HTERT RPE-1 (cell line): ENCODE data around the gene SUSD1.
"Not testable (repeated sequence)": the region's sequence is repeated elsewhere in the genome, so short reads cannot be mapped to it uniquely, and the experiment has no call there.

Experiments used
- in situ Hi-C: fragments of 300-500 bp; cut with MboI; formaldehyde crosslinking; loops from 4 replicates; pipeline ENCODE4 v1.14.3; 2020; ENCODE audit warnings: low sequenced_read_pairs

Gene SUSD1

DNA sequence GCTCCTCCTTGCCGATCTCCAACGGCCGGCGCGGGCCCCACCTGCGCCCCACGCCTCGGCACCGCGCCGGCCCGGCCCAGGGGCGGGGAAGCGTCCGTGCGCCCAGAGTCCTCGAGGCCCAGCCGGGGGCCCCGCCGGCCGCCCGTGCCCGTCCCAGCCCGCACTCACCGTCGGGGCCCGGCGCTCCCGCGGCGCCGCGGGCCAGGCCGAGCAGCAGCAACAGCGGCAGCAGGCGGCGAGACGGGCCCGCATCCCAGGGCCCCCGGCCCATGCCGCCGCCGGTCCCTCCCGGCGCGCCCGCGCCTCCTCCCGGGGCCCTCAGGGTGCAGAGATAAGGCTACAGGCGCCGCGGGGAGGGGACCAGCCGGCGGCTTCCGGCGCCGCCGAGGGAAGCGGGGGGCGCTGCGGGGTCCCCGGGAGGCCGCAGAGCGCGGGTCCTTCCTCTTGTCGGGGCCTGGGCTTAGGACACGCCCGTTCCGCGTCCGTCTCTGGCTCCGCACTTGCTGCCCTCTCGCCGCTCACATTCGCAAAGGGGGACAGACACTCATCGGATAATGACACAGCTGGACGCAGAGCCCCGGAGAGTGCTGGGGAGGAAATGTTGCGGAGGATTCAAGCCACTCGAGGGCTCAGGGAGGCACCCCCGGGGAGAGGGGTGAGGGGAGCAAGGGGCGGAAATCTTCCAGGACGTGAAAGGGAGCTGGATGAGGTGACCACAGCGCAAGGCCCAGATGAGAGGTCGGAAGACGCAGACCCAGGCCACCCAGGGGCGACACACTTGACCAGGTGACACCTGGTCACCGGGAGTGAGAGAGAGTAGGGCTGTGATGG, at the start of gene SUSD1:
Gene SUSD1 (minus strand): TSS at position 333 of the 831 bp plus-strand sequence. CDS start 62 bp downstream, at position 271.
- in situ Hi-C loops, result no loop called here

DNA sequence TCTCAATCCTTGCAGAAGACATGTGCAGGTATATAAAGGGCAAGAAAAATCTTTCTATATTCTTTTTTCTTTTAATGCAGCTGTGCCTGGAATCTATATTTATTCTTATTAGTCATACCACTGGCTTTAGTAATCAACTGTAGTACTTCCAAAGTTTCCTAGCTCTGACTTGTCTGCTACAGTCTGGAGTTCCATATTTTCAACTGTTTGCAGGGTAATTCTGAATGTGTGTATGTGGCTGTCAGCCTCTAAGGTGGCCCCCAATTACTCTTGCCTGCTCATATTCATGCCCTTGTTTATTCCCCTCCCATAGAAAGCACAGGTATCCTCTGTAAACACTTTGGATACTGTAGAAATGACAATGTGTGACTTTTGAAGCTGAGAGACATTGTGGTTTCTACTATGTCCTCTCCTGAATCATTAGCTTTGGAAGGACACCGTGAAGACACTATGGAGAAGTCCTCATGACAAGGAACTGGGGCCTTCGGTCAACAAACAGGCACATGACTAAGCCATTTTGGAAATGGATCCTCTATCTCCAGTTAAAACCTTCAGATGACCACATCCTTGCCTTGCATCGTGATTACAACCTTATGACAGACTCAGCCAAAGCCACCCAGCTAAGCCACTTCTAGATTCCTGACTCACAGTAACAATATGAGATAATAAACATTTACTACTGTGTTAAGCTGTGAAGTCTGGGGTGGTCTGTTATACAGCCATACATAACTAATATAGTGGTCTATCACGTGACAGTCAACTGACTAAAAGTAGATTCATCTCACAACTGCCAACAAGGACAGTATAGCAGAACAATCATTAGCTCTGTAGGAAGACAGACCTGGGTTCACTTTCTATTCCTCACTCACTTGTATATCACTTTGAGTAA, 49.5 kb upstream of the SUSD1 start:
- in situ Hi-C loops, result no loop called here

DNA sequence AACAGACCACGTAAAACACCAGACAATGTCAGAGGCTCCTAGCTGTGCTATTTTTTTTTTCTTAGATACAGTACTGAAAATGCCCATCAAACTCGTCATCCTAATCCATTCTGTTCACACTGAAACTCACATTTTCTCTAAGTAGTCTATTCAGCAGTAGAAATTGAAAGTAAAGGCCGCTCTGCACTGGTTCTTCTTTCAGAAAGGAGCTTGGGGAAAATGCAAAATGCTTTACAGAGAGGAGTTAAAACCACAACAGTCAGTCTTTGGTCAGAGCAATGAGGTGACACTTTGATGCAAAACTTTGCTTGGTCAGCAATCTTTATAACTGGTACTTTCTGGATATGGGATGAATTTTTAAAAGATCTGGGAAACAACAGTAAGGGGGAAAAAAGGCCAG, 43.8 kb upstream of the SUSD1 start:
- in situ Hi-C loops, result no loop called here

GRCh38 chr9:112212926-112213325, 37.8 kb upstream of the SUSD1 start:
- in situ Hi-C loops, result no loop called here

DNA sequence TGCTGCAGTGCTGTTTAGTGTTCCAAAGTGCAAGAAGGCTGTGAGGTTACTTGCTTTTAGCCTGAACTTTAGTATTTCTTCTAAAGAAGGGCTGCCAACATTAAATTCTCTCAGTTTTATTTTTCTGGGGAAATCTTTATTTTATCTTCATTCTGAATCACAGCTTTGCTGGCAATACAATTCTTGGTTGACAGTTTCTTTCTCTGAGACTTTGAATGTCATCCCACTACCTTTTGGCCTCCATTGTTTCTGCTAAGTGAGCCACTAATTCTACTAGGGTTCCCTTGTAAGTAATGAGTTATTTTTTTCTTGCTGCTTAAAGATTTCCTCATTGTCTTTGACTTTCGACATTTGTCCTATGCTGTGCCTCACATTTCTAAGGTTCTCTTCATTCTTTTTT, 32.4 kb upstream of the SUSD1 start:
- in situ Hi-C loops, result no loop called here

GRCh38 chr9:112203536-112203935, 28.4 kb upstream of the SUSD1 start:
- in situ Hi-C loops, result no loop called here

DNA sequence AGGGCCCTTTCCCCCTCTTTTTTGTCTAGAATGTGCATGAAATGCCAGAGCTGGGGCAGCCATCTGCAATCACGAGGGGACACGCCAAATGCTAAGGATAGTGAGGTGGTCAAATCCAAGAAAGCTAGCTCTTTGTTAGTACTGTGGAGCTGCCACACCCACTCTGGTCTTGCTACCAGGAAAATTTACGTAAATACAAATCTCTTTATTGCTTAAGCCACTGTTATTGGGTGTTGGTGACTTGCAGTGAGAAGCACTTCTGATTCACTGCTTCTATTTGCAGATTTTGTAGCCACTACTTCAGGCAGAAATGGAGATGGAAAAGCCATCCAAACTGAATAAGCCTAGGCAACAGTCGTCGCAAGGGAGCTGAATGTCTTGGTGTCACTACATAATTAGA, 25.6 kb upstream of the SUSD1 start:
- in situ Hi-C loops, result no loop called here

GRCh38 chr9:112198646-112199045, 23.5 kb upstream of the SUSD1 start:
- in situ Hi-C loops, result no loop called here

DNA sequence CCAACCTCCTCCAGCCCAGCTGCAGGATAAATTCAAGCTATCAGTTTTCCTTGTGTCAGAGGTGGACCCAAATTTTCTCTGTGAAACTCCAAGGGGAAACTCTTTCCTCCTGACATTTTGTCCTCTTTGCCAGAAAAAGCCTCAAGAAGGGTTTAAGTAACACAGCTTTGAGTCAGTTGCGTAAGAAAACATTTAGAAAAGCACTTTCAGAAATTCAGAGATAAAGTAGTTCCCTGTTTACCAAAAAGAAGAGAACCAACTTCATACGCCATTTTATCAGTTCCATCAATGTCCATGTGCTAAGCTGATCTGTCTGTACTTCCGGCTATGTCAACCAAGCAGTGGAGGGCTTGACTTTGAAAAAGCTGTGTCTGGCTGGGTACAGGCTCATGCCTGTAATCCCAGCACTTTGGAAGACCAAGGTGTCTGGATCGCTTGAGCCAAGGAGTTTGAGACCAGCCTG, 19.9 kb upstream of the SUSD1 start:
- in situ Hi-C loops, result no loop called here

GRCh38 chr9:112193572-112194288, 18.6 kb upstream of the SUSD1 start:
- in situ Hi-C loops, result no loop called here

DNA sequence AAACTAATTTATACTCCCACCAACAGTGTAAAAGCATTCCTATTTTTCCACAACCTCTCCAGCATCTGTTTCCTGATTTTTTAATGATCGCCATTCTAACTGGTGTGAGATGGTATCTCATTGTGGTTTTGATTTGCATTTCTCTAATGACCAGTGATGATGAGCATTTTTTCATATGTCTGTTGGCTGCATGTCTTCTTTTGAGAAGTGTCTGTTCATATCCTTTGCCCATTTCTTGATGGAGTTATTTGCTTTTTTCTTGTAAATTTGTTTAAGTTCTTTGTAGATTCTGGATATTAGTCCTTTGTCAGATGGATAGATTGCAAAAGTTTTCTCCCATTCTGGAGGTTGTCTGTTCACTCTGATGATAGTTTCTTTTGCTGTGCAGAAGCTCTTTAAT, 15.2 kb upstream of the SUSD1 start:
- in situ Hi-C loops, result not testable (repeated sequence)

DNA sequence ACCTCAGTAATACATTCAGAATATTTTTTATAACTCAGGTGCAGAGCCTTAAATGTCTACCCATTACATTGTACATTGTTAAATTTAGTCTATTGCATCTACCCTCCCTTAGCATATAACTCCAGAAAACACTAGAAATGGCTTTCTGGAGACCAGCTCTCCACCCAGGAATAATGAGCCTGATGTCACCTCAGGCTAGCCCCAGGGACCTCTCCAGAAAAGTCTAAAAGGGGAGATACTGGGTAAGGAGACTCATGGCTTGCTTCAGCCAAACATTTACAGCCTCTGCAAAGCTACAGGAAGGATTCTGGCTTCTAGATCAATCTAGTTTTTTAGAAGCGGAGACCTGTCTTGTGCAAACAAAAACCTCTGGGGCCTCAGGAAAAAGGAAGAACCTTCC, 13.8 kb upstream of the SUSD1 start:
- in situ Hi-C loops, result no loop called here

DNA sequence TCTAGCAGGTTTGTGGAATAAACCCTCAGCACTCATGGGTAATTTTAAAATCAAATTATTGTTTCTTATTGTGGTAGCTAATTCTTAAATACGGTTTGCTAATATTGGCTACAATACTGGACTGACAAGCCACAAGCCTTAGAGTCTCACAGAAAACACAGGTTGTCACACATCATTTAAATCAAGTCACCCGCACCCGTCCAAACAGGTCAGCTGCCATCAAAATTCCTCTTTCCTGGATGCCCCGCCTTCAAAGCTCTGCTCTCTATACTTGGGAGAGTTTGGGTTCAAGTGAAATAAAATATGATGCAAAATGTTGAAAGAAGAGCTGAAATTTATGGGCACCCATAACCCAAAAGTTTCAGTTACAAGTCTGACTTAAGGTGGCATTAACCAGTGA, 12.3 kb upstream of the SUSD1 start:
- in situ Hi-C loops, result no loop called here

GRCh38 chr9:112186695-112187094, 11.6 kb upstream of the SUSD1 start:
- in situ Hi-C loops, result no loop called here

DNA sequence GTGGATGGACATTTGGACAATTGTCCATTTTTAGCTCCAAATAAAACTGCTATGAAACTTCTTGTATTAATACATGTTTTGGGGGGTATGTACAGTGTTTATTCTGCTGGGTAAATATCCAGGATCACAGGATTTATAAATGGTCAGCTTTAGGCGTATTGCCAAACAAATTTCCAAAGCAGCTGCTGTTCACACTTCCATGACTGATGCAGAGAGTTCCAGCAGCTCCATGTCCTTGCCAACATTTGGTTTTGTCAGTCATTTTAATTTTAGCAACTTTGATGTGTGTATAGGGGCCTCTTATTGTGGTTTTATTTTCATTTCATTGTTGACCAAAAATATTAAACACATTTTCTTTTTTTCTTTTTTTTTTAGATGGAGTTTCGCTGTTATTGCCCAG, 9.8 kb upstream of the SUSD1 start:
- in situ Hi-C loops, result no loop called here

DNA sequence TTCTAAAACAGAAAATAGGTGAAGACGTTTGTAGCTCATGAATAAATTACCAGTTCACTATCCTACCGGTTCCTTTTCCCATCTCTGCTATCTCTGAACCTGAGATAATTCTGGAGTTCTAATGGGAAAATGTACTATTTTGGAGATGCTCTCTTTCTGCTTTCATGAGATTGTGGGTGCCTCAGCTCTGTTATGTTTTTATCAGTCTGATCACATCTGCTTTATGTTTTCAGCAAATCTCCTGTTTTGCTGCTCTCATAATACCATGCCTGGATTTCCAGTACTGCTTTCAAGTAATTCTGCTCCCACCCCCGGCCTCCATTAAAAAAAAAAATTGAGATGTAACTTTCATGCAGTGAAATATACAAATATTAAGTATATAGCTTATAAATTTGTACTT, 9.1 kb upstream of the SUSD1 start:
- in situ Hi-C loops, result no loop called here

DNA sequence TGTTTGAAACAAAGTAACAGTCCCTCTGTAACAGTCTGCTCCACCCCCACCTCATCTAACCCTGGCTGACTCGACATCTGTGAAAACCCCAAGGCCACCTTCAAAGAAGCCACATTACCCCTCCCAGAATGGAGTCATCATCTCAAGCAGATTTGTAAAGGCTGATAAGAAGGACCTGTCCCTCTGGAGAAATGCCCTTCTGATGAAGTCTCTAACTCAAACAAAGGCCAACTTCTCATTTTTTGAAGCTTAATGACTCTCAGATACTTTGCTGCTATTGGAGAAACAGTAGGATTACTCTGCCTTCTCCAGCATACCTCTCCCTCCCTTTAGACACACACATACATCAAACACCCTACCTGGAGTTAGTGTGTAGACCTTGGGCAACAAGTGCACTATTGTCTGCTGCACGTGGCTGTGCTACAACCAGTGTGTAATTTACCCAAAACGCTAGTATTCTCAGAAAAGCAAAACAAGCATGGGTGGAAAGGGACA, 5.3 kb upstream of the SUSD1 start:
- in situ Hi-C loops, result no loop called here

DNA sequence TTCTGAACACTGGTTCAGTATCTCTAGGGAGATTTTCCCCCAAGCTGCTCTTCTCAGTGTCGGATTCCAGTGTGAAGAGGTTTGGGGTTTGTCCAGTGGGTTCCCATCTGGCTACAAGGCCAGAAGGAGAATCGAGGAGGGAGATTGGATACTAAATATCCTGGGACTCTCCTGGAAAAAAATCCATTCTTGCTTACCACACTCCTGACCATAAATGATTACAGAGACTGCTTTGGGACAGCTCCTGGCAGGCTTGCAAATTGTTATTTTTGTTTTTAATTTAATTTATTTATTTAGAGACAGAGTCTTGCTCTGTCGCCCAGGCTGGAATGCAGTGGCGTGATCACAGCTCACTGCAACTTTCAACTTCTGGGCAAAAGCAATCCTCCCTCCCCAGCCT, 4.7 kb upstream of the SUSD1 start:
- in situ Hi-C loops, result no loop called here

GRCh38 chr9:112176524-112176923, 1.4 kb upstream of the SUSD1 start:
- in situ Hi-C loops, result no loop called here

GRCh38 chr9:112175796-112176315, 759 bp upstream of the SUSD1 start:
- in situ Hi-C loops, result no loop called here
